Coronary artery (tissue), 2 donors: ENCODE measurements around the gene PTTG1IP.

ENCODE experiments used
- DNase-seq: peaks from one replicate; pipeline ENCODE4 v3.0.0-alpha.2; 2017; ENCODE audit warnings: low spot score
- H3K27ac ChIP-seq, 2 donors: fragments of 200-600 bp; sonication (generic); one replicate each; pipeline ENCODE4 v1.5.1; 2016 to 2019
- H3K4me3 ChIP-seq: fragments of 200-600 bp; sonication (generic); 2 replicates; pipeline ENCODE4 v1.5.1; 2016; ENCODE audit warnings: mild to moderate bottlenecking, moderate library complexity
- CTCF ChIP-seq: fragments of 200-600 bp; sonication (generic); IDR thresholded peaks from one replicate; pipeline ENCODE4 v1.5.1; 2019; ENCODE audit warnings: antibody characterized with exemption

Gene PTTG1IP

GRCh38 chr21:44872323-44872648, 1.2 kb downstream of the PTTG1IP start:
- DNase-seq: no peak
- no peak for TF ChIP-seq CTCF
- peak overlapping the region; percentile 95 to 97 for H3K27ac ChIP-seq
- H3K4me3 ChIP-seq: peak overlapping the region; percentile 98

DNA sequence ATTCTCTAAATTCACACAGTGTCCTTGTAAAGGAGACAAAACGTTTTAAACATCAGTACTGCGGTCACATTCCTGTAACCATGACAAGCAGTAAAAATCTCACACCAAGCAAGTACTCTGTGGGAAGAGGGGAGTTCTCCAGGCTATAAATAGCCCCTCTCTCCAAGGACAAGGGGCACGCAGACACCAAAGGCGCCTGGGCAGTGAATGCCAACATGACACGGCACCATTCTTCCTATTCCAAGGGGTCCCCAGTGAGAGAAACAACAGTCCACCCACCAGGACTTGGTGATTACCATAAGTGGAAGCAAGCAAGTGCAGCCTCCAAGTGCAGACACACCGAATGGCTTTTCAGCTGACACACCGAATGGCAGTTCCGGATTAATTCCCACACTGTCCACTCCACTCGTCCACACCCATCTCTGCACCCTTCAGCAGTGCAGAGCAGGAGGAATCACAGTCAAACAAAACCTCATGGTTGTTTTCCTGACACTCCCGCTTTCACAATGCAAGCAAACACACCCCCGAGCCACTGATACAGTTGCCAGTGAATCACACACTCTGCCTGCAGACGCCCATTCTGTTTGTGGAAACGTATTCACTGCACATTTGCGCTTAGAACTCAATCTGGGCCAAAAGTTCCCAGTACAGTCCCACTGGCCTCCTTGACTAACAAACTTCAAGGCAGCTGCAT, 1.8 kb downstream of the PTTG1IP start:
- no peak for TF ChIP-seq CTCF
- DNase-seq: peak; percentile 84
- Histone ChIP-seq H3K27ac (peak overlapping the region; percentile 95 to 97), H3K4me3 (peak overlapping the region; percentile 98)

- Histone ChIP-seq H3K4me3 (peak overlapping the region; percentile 98), H3K27ac (peak overlapping the region; percentile 95 to 97)
- DNase-seq: no peak
- TF ChIP-seq CTCF: no peak
Measured at GRCh38 chr21:44870748-44871495, 2.6 kb downstream of the PTTG1IP start.

- Histone ChIP-seq H3K4me3 (peak overlapping the region; percentile 98), H3K27ac (peak overlapping the region; percentile 95 to 97)
- peak; percentile 87 for DNase-seq
- TF ChIP-seq CTCF: no peak
Measured at GRCh38 chr21:44869781-44870747, 3.4 kb downstream of the PTTG1IP start.

GRCh38 chr21:44868707-44869106, 4.8 kb downstream of the PTTG1IP start:
- Histone ChIP-seq H3K4me3 (peak overlapping the region; percentile 45), H3K27ac (peak overlapping the region; percentile 95 to 97)
- TF ChIP-seq CTCF: no peak
- no peak for DNase-seq

- peak overlapping the region; percentile 95 to 97 for H3K27ac ChIP-seq
- H3K4me3 ChIP-seq: peak overlapping the region; percentile 45
- TF ChIP-seq CTCF: no peak
- DNase-seq: no peak
Measured at GRCh38 chr21:44867999-44868700, 5.3 kb downstream of the PTTG1IP start.
